AG10803 (cell line): Measurements from ENCODE around the gene TAOK1.
"Not testable (repeated sequence)": the region's sequence is repeated elsewhere in the genome, so short reads cannot be mapped to it uniquely, and the experiment has no call there.

Experiments
- DNase-seq: peaks from one replicate; pipeline ENCODE4 v3.0.0; 2010; ENCODE audit warnings: low read depth
- H3K4me3 ChIP-seq: 2 replicates; pipeline ENCODE4 v1.5.1; 2011; ENCODE audit warnings: mild to moderate bottlenecking, low read length, control low read depth
- CTCF ChIP-seq: conservative IDR thresholded peaks from 2 replicates; pipeline ENCODE4 v1.5.1; 2011; ENCODE audit warnings: mild to moderate bottlenecking, low read length, control low read depth, inconsistent platforms

The TAOK1 gene

GRCh38 chr17:29557739-29558116, 167.6 kb downstream of the TAOK1 start:
- no peak for TF ChIP-seq CTCF

GRCh38 chr17:29558139-29558538, 168.0 kb downstream of the TAOK1 start:
- not testable (repeated sequence) for H3K4me3 ChIP-seq, DNase-seq

More at GRCh38 chr17:29557739-29558116, 167.6 kb downstream of the TAOK1 start:
- no peak overlapping the region for H3K4me3 ChIP-seq
- no peak for DNase-seq

GRCh38 chr17:29559640-29560039, 169.5 kb downstream of the TAOK1 start:
- TF ChIP-seq CTCF: no peak
- DNase-seq: no peak
- H3K4me3 ChIP-seq: no peak overlapping the region

GRCh38 chr17:29560316-29560715, 170.2 kb downstream of the TAOK1 start:
- no peak for DNase-seq
- no peak overlapping the region for H3K4me3 ChIP-seq
- no peak for TF ChIP-seq CTCF

- DNase-seq: no peak
Observed at GRCh38 chr17:29561554-29562517, 171.7 kb downstream of the TAOK1 start.

GRCh38 chr17:29562615-29563014, 172.5 kb downstream of the TAOK1 start:
- H3K4me3 ChIP-seq: no peak overlapping the region
- no peak for TF ChIP-seq CTCF
- DNase-seq: no peak

More at GRCh38 chr17:29561554-29562517, 171.7 kb downstream of the TAOK1 start:
- no peak overlapping the region for H3K4me3 ChIP-seq
- no peak for TF ChIP-seq CTCF

GRCh38 chr17:29563816-29564215, 173.7 kb downstream of the TAOK1 start:
- no peak for DNase-seq

More at GRCh38 chr17:29563816-29564215, 173.7 kb downstream of the TAOK1 start:
- no peak overlapping the region for H3K4me3 ChIP-seq
- TF ChIP-seq CTCF: no peak
